ENCODE data around the gene RAB4B. TPM values are rescaled to one million over a fixed set of nuclear protein-coding genes. Genes with fewer than 3 reads are reported as not detected.
"Not testable (repeated sequence)": the region's sequence is repeated elsewhere in the genome, so short reads cannot be mapped to it uniquely, and the experiment has no call there.

RAB4B gene
- total and polyA plus RNA-seq, 12 donors, result 25.8 to 135 (median 68.2) TPM

- no peak for DNase-seq
- Histone ChIP-seq H3K36me3 (replicated peaks in 1 of 2) (peaks cover 0 to 81% of the 10 kb centered on the region in 2 donors), H3K27ac (no peak overlapping the region), H3K9me3 (replicated peaks in 1 of 3) (no peaks in the 10 kb centered on the region), H3K27me3 (no peaks in the 10 kb centered on the region), H3K4me1 (replicated peaks in 1 of 2) (no peaks in the 10 kb centered on the region), H3K4me3 (no peak overlapping the region)
- TF ChIP-seq CTCF (IDR thresholded peaks at IDR 0.05) (no peak), POLR2A (IDR thresholded peaks at IDR 0.05) (no peak)
- intact Hi-C loops (cut with DNase I), result no loop called here
- WGBS, 4 donors, result 88 to 93% (median 91%) methylated on average over 10 of the region's 10 CpGs
Observed at GRCh38 chr19:40763963-40764362, 14.1 kb upstream of the RAB4B start.

- peaks cover 0 to 58% of the 10 kb centered on the region in 2 donors for H3K36me3 ChIP-seq (replicated peaks in 1 of 2)
- H3K27me3 ChIP-seq; H3K27ac ChIP-seq; H3K4me1 ChIP-seq (replicated peaks in 1 of 2); DNase-seq; H3K9me3 ChIP-seq (replicated peaks in 1 of 3); H3K4me3 ChIP-seq; intact Hi-C loops (cut with DNase I): not testable (repeated sequence)
- 91 to 98% (median 96%) methylated on average over 12 to 13 of the region's 13 CpGs for whole genome bisulfite sequencing, 4 donors
Observed at GRCh38 chr19:40766385-40766784, 11.7 kb upstream of the RAB4B start.

DNA sequence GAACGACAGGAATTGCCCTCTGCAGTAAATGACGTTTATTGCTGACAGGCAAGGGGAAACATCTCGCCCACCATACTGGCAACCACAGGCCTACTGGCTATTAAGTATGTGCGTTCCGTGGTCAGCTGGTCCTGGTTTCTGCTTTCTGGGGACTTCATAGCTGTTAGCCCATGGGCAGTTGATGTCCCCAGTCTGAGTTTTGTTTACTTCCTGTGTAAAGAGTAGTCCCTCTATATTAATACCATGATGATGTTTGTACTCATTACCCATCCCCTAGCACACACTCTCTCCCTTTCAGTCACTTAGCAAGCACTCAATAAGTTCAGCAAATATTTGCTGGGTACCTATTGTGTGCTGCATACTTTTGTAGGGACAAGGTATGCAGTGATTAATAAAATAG, 9.2 kb upstream of the RAB4B start:
- WGBS, 4 donors, result 51 to 82% (median 77%) methylated on average over 5 of the region's 5 CpGs
- TF ChIP-seq CTCF (IDR thresholded peaks at IDR 0.05), result no peak
- Histone ChIP-seq H3K36me3 (replicated peaks in 1 of 2) (peaks cover 0 to 33% of the 10 kb centered on the region in 2 donors), H3K9me3 (replicated peaks in 1 of 3) (no peaks in the 10 kb centered on the region), H3K27me3 (no peaks in the 10 kb centered on the region), H3K27ac (no peak overlapping the region), H3K4me3 (no peak overlapping the region), H3K4me1 (replicated peaks in 1 of 2) (no peaks in the 10 kb centered on the region)
- intact Hi-C loops (cut with DNase I), result no loop called here
- no peak for DNase-seq

DNA sequence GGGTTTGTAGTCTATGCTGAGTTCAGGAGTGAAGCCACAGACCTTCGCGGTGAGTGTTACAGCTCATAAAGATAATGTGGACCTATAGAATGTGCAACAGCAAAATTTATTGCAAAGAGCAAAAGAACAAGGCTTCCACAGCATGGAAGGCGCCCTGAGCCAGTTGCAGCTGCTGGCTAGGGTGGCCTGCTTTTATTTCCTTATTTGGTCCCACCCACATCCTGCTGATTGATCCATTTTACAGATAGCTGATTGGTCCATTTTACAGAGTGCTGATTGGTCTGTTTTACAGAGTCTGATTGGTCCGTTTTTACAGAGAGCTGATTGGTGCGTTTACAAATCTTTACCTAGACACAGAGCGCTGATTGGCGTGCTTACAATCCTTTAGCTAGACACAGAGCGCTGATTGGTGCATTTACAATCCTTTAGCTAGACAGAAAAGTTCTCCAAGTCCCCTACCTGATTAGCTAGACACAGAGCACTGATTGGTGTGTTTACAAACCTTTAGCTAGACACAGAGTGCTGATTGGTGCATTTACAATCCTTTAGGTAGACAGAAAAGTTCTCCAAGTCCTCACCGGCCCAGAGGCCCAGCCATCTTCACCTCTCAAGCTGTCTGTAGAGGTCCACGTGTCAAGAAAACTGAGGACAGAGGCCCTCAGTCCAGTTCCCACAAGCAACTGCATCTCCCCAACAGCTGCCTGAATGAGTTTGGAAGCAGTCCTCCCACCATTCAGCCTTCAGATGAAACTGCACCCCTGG, 6.8 kb upstream of the RAB4B start:
- intact Hi-C loops (cut with DNase I); H3K4me3 ChIP-seq; DNase-seq; H3K27me3 ChIP-seq; H3K36me3 ChIP-seq (replicated peaks in 1 of 2); H3K4me1 ChIP-seq (replicated peaks in 1 of 2); H3K27ac ChIP-seq; H3K9me3 ChIP-seq (replicated peaks in 1 of 3): not testable (repeated sequence)
- 94 to 95% (median 94%) methylated on average over 7 to 10 of the region's 10 CpGs for WGBS, 4 donors

- Histone ChIP-seq H3K27me3 (no peaks in the 10 kb centered on the region), H3K4me1 (replicated peaks in 1 of 2) (peaks cover 0 to 15% of the 10 kb centered on the region in 2 donors), H3K27ac (no peak within 1 kb of the TSS), H3K36me3 (replicated peaks in 1 of 2) (no peaks in the 10 kb centered on the region), H3K4me3 (no peak within 1 kb of the TSS), H3K9me3 (replicated peaks in 1 of 3) (no peaks in the 10 kb centered on the region)
- WGBS, 4 donors, result 77 to 89% (median 86%) methylated on average over 7 to 9 of the region's 9 CpGs
- TF ChIP-seq POLR2A (IDR thresholded peaks at IDR 0.05) (no peak), CTCF (IDR thresholded peaks at IDR 0.05) (no peak)
- intact Hi-C loops (cut with DNase I), result no loop called here
- no peak for DNase-seq
Observed at GRCh38 chr19:40774916-40775631, 3.0 kb upstream of the RAB4B start, which contains the start of gene MIA. Gene MIA (plus strand): TSS chr19:40775521. CDS start chr19:40775543, 22 bp downstream.

Data from adrenal gland (tissue), 12 donors.